GM21423 (cell line): Measurements from ENCODE around the gene KIF2C.
"Not testable (repeated sequence)": the region's sequence is repeated elsewhere in the genome, so short reads cannot be mapped to it uniquely, and the experiment has no call there.

Experiments used
- ATAC-seq: cut with Tn5 transposase; IDR thresholded peaks from one replicate; pipeline ENCODE4 v1.9.1; 2021; ENCODE audit warnings: mild to moderate bottlenecking, moderate library complexity; ENCODE audit not compliant: unreplicated experiment

Gene KIF2C

DNA sequence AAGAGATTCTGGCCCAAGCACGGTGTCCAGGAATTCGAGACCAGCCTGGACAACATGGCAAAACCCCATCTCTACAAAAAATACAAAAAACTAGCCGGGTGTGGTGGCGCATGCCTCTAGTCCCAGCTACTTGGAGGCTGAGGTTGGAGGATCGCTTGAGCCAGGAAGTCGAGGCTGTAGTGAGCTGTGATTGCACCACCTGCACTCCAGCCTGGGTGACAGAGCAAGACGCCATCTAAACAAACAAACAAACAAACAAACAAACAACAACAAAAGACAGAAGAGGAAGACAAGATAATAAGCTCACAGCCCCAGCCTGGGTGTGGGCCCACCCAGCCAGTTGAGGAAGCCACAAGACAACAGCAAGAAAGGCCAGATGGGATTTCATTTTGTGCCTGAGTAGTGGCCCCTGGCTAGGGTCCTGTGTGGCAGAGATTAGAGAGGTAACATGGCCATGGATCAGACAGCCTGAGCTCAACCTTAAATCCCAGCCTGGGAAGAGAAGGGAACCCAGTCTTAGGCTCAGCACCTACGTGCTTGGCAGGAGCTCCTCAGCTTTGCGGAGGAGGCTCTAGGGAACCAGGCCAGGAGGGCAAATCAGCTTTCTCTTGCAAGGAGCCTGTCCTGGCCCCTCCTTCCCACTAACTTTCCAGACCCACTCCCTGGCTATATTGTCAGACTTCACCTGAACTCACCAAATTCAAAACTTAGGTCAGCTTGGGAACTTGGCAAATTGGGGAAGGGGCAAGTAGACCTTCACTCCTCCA is 53.3 kb downstream of the KIF2C start:
- ATAC-seq = no peak

DNA sequence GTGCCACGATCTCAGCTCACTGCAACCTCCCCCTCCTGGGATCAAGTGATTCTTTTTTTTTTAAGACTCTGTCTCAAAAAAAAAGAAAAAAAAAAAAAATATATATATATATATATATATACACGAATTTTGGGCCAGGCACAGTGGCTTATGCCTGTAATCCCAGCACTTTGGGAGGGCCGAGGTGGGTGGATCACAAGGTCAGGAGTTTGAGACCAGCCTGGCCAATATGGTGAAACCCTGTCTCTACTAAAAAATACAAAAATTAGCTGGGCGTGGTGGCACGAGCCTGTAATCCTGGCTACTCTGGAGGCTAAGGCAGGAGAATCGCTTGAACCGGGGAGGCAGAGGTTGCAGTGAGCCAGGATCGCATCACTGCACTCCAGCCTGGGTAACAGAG is 58.2 kb downstream of the KIF2C start:
- not testable (repeated sequence) for ATAC-seq

DNA sequence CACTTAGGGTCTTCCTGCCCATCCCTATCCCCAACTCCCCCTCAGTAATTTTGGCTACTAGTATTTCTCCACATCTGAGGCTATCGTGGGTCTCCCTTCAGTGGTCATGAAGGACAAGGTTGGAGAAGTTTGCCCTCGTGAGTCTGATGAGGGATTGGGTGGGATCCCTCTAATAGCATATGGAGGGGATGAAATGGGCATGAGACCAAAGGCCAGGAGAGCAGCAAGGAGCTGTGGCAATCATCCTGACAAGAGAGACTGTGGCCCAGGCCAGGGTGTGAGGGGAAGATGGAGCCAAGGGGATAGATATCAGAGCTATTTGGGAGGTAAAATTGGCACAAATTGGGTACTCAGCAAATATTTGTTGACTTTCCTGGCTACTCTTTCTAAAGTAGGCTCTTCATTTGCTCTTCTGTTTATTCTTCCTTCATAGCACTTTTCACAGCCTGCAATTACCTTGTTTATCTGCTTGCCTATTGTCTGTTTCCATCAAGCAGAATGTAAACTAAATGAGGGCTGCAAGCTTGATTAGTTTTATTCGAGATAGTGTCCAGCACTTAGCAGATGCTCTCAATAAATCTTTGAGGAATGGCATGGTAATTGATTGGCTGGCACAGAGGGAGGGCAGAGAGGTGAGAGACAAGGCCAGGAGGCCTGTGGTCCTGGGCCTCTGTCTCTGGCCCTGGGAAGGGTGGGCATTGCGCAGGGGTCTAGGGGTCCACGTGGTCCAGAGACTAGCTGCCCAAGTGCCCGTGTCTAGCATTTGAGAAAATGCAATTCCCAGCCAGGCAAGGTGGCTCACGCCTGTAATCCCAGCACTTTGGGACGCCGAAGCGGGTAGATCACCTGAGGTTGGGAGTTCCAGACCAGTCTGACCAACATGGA is 59.1 kb downstream of the KIF2C start:
- ATAC-seq = no peak

DNA sequence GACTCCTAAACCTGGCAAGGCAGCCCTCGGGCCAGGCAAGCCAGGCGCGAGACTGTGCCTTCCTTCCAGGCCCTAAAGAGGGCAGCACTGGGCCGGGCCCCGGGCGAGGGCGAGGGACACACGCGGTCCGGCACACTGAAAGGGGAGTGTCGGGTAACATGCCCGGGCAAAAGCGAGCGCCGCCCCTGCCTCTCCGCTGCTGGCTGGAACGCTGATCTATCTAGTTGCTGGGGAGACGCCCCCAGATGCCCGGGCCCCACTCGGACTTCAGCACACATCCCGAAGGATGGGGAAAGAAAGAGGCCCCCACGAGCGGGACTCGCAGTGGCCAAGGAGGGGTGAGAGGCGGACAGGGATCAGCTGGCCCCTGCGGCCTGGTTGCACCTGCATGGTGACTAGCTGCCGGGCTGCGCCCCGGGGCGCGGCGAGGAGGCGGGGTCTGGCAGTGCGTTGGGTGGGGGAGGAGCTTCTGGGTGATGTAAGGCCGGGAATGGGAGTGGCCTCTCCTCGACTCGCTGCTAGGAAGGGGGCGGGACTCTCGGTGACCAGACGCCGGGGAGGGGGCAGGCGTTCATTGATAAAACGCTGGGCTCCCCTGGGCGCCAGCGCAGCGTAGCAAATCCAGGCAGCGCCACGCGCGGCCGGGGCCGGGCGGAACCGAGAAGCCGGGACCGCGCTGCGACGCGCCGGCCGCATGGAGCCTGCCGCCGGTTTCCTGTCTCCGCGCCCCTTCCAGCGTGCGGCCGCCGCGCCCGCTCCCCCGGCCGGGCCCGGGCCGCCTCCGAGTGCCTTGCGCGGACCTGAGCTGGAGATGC is 60.3 kb downstream of the KIF2C start, which contains the start of gene PLK3:
Gene PLK3 (plus strand): TSS at position 608 of the 815 bp plus-strand sequence. CDS start 87 bp downstream, at position 695.
- peak; percentile 87 for ATAC-seq

GRCh38 chr1:44801491-44802305 is 62.1 kb downstream of the KIF2C start:
- ATAC-seq = no peak

- ATAC-seq = no peak
Observed at GRCh38 chr1:44802306-44803061, 62.8 kb downstream of the KIF2C start.

DNA sequence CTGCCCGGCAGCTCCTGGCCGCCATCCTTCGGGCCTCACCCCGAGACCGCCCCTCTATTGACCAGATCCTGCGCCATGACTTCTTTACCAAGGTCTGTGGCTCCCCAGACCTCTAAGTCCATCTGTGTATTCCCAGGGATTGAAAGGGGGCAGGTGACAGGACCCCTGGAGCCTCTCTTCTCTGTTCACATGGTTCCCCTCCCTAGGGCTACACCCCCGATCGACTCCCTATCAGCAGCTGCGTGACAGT is 63.4 kb downstream of the KIF2C start:
- no peak for ATAC-seq

DNA sequence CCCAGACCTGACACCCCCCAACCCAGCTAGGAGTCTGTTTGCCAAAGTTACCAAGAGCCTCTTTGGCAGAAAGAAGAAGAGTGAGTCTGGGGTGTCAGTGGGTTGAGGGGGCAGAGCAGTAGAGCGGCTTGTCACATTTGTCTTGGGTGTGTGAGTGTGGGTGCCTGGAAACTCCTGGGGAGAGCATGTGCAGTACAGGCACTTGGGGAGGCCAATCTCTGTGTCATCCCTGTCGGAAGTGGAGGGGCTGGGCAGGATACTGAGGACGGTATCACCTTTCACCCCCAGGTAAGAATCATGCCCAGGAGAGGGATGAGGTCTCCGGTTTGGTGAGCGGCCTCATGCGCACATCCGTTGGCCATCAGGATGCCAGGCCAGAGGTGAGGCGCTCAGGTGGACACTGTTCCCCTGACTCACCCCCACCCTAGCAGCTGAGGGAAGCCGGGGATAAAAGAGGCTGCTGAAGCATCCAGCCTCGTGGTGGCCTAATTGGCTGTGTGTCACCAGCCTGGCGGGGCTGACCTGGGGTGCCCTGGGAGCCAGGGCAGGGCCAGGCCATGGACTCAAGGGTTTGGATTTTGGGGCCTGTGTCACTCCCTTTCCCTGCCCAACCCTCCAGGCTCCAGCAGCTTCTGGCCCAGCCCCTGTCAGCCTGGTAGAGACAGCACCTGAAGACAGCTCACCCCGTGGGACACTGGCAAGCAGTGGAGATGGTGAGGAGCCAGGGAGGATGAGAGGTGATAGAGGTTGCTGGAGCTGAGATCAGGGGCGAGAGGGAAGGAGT is 63.9 kb downstream of the KIF2C start:
- ATAC-seq = no peak

GRCh38 chr1:44805311-44806024 is 65.8 kb downstream of the KIF2C start:
- ATAC-seq = no peak

GRCh38 chr1:44806025-44806703 is 66.5 kb downstream of the KIF2C start:
- ATAC-seq = no peak

DNA sequence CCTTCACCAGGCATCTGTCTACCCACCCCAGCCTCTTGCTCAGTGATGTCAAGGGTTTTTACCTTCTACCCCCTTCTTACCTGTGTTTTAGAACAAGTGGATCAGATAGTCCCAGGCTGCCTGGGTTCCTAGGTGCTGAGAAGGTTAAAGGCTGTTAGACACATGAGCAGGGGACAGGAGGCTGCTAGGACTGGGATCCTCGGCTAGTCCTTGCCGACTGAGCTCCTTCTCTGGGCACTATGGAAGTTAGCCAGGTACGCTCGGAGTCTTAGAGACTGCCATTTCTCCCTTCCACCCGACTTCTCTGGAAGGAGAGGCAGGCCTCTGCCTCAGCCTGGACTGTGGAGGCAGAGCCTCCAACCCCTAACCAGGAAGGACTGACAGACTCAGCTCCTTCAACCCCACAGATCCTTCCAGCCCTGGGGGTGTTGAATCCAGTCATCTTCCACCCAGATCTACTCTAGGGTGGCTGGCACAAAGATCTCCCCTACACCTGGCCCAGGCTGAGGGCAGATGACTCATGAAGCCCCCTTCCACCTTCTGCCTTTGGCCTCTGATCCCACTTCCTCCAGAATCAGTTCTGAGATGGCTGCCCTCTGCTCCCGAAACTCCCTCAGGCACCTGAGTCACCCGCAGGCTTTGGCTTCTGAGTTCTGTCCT is 67.2 kb downstream of the KIF2C start, which contains the start of gene DYNLT4:
Gene DYNLT4 (minus strand): TSS at position 648 of the 660 bp plus-strand sequence. CDS start 683 bp downstream, outside the sequence.
- ATAC-seq = no peak

DNA sequence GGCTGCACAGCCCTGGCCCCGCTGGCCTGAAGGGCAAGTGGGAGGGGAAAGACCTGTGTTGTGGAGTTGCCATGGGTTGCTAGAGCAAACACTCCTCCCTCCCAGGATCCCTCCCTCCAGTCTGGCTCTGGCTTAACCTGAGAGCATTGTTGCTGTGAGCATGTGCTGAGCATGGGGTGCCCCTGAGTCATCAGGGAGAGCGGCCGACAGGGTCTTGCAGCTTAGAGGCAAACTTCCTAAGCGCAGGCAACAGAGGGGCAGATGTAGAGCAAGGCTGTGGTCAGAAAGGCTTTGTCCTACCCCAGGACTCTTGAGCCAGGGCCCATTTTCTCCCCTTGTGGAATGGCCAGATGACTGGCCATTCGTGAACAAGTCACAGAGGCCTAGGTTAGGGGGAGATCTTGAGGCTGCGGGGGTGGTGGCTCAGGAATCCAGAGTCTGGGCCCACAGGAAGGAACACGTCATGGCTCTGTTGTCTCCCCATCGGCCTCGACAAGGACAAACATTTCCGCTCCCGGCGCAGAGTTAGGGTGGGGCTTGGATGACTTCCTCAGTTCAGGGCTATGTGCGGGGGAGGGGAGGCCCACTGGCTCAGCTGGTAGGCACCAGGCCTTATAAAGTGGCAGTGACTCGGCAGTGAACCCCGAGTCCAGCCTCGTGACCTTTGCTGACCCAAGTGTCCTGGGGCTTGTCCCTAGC is 67.9 kb downstream of the KIF2C start:
- ATAC-seq = peak; percentile 25

DNA sequence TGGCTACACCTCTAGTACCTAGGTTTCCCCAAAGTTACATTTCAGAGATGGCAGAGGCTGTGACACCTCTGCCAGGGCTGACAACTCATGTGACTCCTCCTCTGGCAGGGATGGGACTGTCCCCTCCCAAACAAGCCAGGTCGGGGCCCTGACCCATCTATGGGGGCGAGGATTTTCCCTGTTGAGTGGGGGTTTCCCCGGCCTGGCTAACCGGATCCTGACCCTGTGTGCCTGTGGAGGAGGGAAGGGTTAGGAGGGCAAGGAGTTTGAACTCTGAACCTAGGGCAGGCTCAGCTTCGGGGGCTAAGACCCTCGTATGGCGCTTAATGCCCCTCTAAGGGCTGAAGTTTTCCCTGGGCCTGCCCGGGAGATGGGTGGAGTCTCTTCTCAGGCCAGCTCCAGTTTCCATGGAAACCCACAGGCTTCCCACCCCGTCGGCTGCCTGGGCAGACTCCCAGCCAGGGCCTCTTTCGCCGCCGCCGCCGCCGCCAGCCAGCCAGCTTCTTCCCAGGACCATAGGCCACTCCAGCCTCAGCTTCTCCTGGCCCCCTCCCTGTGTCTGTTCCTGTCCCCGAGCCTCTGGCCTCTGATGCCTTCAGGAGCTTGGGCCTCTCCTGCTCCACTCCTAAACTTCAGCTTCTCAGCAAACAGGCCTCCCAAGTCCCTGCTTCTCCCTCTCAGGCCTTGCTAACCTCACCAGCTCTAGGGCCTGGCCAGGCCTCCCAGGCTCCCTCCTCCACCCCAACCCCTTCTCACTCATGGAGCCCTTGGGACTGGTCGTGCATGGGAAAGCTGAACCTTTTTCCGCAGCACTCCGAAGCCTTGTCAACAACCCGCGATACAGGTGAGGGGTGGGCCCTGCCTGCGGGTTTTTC is 68.7 kb downstream of the KIF2C start, which contains the start of gene BTBD19:
Gene BTBD19 (plus strand): TSS at position 461 of the 875 bp plus-strand sequence. CDS start 298 bp downstream, at position 759.
- ATAC-seq = peak; percentile 26

GRCh38 chr1:44808938-44809917 is 69.6 kb downstream of the KIF2C start:
- peak; percentile 35 for ATAC-seq
